Fibroblast of the aortic adventitia (primary cell): ENCODE results near the gene ARHGEF37. TPM values are rescaled to one million over a fixed set of nuclear protein-coding genes. Genes with fewer than 3 reads are reported as not detected.
A peak's percentile ranks its signal among the peaks of the same experiment; 100 is the strongest.

Experiments used
- DNase-seq: peaks from one replicate; pipeline ENCODE4 v3.0.0-alpha.2; 2010; ENCODE audit warnings: low read depth
- H3K4me3 ChIP-seq: 2 replicates; pipeline ENCODE4 v1.5.1; 2011; ENCODE audit warnings: low read depth, mild to moderate bottlenecking, control low read depth, low read length, moderate library complexity
- CTCF ChIP-seq: IDR thresholded peaks from 2 replicates; pipeline ENCODE4 v1.5.1; 2011; ENCODE audit warnings: mild to moderate bottlenecking, low read length, control low read depth, inconsistent platforms; ENCODE audit not compliant: insufficient read depth
- total RNA-seq: library from RNA; depleted of rRNA; stranded (reverse); fragments of >200 nt; gene quantifications from 2 replicates; pipeline ENCODE4 v1.2.3, GENCODE V29; 2012; ENCODE audit warnings: low replicate concordance

The ARHGEF37 gene
- total RNA-seq, 1 donor: 2.7 TPM

- H3K4me3 ChIP-seq: no peak overlapping the region
- no peak for DNase-seq
- no peak for TF ChIP-seq CTCF
These were observed 71.4 kb downstream of the ARHGEF37 start for GRCh38 chr5:149652697-149653096.

DNA sequence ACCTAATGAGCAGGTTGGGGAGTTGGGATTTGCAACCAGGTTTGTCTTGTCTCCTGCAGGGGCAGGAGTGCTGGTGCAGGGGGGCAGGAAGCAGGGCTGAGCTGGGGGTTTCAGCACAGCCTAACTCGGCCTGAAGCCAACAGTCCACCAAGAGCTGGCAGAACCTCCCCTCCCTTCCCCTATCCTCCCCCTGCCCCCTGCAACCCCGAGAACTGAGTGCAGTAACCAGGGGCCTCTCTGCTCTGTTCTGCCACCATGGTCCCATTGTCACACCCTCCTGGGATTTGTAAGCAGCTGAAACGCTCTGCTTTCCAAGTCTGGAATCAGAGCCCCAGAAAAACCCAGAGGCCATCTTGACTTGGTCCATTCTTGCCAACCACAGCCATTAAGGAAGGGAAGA, 72.9 kb downstream of the ARHGEF37 start:
- no peak for TF ChIP-seq CTCF
- no peak overlapping the region for H3K4me3 ChIP-seq
- DNase-seq: no peak

GRCh38 chr5:149654883-149655505, 73.7 kb downstream of the ARHGEF37 start:
- no peak for DNase-seq
- H3K4me3 ChIP-seq: no peak overlapping the region
- TF ChIP-seq CTCF: no peak

GRCh38 chr5:149656576-149657182, 75.4 kb downstream of the ARHGEF37 start:
- TF ChIP-seq CTCF: peak; percentile 49
- no peak overlapping the region for H3K4me3 ChIP-seq
- DNase-seq: no peak

DNA sequence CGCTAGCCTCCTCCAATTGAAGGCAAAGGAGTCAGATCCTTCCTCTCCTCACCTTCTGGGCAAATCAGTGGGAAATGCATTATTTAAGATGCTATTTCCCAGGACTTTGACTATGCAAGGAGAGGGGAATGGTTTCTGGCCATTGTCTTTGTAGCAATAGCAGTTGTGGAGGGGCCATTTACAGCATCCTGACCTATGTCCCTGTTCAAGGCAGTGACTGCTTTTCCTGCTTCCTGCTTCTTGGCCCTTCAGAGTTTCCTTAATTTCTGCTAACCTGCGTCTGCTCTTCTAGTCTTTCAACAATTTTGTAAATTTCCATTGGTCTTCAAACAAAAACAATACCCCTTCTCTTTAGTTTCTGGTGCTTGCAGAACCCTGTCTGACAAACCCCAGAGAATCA, 76.0 kb downstream of the ARHGEF37 start:
- no peak overlapping the region for H3K4me3 ChIP-seq
- no peak for TF ChIP-seq CTCF
- DNase-seq: no peak

- H3K4me3 ChIP-seq: no peak overlapping the region
- no peak for TF ChIP-seq CTCF
- no peak for DNase-seq
These were observed 77.0 kb downstream of the ARHGEF37 start for GRCh38 chr5:149658299-149658698.

GRCh38 chr5:149664083-149664482, 82.8 kb downstream of the ARHGEF37 start:
- TF ChIP-seq CTCF: no peak
- H3K4me3 ChIP-seq: no peak overlapping the region
- no peak for DNase-seq
